OCI-LY1 (cell line): ENCODE measurements around the gene ACSM3.

Experiments used
- CTCF ChIP-seq: fragments of 200-600 bp; sonication (generic), shearing (Covaris generic); IDR thresholded peaks from 2 replicates; pipeline ENCODE4 v1.5.1; 2017; ENCODE audit warnings: mild to moderate bottlenecking, antibody characterized with exemption, low read length, moderate library complexity, mixed read lengths
- EZH2 ChIP-seq: fragments of 200-600 bp; sonication (generic), shearing (Covaris generic); IDR thresholded peaks from 2 replicates; pipeline ENCODE4 v1.8.0; 2017; ENCODE audit warnings: borderline replicate concordance, mixed run types, mild to moderate bottlenecking, antibody characterized with exemption, low read length, moderate library complexity, mixed read lengths

- TF ChIP-seq EZH2 (no peak), CTCF (no peak)
Measured at GRCh38 chr16:20773679-20774078, 9.9 kb downstream of the ACSM3 start.
